Measurements from ENCODE around the gene PRDX5. TPM values are rescaled to one million over a fixed set of nuclear protein-coding genes. Genes with fewer than 3 reads are reported as not detected.
"Not testable (repeated sequence)": the region's sequence is repeated elsewhere in the genome, so short reads cannot be mapped to it uniquely, and the experiment has no call there.

PRDX5 gene
- total RNA-seq, 1 donor from 2014 or later, result 357 TPM

DNA sequence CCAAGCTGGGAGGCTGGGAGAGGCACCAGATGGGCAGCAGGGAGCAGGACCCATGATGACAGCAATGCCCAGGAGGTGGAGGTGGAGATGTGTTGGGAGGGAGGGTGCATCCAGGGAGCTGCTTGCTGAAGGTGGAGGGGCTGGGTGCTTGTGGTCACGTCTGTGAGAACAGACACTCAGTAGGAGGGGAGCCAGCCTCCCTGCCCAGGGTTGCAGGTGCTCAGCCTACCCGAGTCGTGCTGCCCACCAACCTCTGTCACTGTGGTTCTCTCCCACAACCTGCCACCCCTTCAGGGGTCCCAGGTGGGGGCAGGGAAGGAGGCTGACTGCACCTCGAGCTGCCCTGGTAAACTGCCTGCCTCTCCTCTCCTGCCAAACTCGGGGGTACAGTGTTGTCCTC is 5.5 kb downstream of the PRDX5 start:
- DNase-seq (ENCODE audit: low read depth), result no peak
- TF ChIP-seq, protein P1, sequence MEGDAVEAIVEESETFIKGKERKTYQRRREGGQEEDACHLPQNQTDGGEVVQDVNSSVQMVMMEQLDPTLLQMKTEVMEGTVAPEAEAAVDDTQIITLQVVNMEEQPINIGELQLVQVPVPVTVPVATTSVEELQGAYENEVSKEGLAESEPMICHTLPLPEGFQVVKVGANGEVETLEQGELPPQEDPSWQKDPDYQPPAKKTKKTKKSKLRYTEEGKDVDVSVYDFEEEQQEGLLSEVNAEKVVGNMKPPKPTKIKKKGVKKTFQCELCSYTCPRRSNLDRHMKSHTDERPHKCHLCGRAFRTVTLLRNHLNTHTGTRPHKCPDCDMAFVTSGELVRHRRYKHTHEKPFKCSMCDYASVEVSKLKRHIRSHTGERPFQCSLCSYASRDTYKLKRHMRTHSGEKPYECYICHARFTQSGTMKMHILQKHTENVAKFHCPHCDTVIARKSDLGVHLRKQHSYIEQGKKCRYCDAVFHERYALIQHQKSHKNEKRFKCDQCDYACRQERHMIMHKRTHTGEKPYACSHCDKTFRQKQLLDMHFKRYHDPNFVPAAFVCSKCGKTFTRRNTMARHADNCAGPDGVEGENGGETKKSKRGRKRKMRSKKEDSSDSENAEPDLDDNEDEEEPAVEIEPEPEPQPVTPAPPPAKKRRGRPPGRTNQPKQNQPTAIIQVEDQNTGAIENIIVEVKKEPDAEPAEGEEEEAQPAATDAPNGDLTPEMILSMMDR (conservative IDR thresholded peaks at IDR 0.05; ENCODE audit: low read depth, low read length), result no peak
- no peak overlapping the region for H3K4me3 ChIP-seq (ENCODE audit: low read depth, low read length)

DNA sequence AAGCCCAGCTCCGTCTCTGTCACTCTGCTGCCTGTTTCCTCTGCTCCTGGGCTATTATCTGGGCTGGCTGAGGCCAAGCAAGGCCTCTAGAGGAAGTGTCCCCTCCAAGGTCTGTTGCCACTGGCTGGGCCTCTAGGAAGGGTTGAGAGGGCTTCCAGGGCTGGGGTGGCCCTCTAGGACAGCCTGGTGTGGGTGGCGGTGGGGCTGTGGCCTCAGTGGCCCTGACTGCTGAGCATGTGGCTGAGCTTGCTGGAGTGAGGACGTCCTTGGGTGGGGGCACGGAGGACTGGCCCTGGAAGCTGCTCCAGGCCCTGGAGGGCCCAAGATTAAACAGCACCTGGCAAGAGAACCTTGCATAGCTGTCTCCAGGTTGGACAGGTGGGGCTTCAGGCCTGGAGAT is 6.1 kb downstream of the PRDX5 start:
- not testable (repeated sequence) for H3K4me3 ChIP-seq (ENCODE audit: low read depth, low read length); DNase-seq (ENCODE audit: low read depth)

DNA sequence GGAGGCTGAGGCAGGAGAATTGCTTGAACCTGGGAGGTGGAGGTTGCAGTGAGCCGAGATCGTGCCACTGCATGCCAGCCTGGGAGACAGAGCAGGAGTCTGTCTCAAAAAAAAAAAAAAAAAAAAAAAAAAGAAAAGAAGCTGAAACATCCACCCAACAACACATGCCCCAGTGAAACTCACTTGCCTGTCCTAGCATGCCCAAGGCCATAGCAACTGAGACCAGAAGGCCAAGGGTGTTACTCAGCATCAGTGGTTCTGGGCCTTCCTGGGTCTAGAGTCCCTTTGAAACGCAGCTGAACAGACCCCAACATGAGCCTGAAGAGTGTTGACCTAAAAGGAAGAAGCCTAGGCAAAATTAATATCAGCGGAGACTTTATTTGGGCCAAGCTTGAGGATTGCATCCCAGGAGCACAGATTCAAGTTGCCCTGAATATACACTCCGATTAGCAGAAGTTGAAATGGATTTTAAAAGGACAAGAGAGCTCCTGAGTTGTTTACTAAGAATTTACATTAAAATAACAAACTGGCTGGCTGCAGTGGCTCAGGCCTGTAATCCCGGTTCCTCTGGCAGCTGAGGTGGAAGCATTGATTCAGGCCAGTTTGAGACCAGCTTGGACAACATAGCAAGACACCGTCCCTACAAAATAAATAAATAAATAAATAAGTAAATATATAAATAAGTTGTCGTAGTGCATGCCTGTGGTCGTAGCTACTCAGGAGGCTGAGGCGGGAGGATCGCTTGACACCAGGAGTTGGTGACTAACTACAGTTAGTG is 7.0 kb downstream of the PRDX5 start:
- no peak for DNase-seq (ENCODE audit: low read depth)
- TF ChIP-seq, protein P1 (conservative IDR thresholded peaks at IDR 0.05; ENCODE audit: low read depth, low read length), result no peak
- no peak overlapping the region for H3K4me3 ChIP-seq (ENCODE audit: low read depth, low read length)

DNA sequence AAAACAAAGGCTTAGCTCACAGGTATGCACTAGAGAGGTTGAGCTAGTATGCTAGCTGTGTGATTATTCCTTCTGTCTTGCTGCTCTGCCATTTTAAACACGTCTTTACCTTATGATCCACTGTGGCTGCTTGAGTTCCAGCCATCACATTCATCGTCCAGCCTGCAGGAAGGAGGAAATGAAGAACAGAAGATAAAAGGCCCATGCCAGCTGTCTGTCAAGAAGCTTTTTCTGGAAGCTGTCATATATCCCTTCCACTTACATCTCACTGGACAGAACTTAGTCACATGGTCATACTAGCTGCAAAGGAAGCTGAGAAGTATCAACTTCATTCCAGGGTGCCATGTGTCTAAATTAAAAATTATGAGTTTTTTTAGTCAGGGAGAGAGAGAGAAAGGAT is 9.5 kb downstream of the PRDX5 start:
- H3K4me3 ChIP-seq (ENCODE audit: low read depth, low read length), result no peak overlapping the region
- DNase-seq (ENCODE audit: low read depth), result no peak
- TF ChIP-seq, protein P1 (conservative IDR thresholded peaks at IDR 0.05; ENCODE audit: low read depth, low read length), result no peak

DNA sequence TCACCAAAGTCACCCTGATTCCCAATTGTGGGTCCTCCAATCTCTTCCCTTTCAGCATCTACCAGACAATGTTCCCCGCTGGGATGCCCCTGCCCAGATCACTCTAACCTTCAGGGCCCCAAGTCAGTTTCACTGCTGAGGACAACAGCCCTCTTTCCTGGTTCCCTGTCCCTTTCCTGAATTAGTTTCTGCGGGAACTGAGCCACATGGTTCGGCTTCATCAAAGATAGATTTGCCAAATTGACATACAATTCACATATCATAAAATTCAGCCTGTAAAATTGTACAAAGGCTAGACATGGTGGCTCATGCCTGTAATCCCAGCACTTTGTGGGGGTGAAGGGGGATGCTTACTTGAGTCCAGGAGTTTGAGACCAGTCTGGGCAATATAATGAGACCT is 10.1 kb downstream of the PRDX5 start:
- no peak overlapping the region for H3K4me3 ChIP-seq (ENCODE audit: low read depth, low read length)
- DNase-seq (ENCODE audit: low read depth), result no peak
- TF ChIP-seq, protein P1 (conservative IDR thresholded peaks at IDR 0.05; ENCODE audit: low read depth, low read length), result no peak

DNA sequence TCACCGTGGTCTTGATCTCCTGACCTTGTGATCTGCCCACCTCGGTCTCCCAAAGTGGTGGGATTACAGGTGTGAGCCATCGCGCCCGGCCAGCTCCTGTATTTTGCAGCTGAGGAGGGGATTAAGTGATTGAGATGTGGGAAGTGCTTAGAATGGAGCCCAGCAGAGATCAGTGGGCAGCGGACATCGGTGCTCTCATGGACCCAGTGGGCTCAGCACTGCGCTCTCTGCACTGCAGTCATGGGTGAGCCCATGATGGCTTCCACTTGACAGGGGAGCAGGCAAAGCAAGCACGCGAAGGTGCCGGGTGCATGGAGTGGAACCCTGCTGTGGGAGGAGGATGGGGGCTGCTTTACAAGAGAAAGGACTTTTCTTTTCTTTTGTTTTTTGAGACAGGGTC is 13.0 kb downstream of the PRDX5 start:
- DNase-seq (ENCODE audit: low read depth), result no peak
- TF ChIP-seq, protein P1 (conservative IDR thresholded peaks at IDR 0.05; ENCODE audit: low read depth, low read length), result no peak
- no peak overlapping the region for H3K4me3 ChIP-seq (ENCODE audit: low read depth, low read length)

DNA sequence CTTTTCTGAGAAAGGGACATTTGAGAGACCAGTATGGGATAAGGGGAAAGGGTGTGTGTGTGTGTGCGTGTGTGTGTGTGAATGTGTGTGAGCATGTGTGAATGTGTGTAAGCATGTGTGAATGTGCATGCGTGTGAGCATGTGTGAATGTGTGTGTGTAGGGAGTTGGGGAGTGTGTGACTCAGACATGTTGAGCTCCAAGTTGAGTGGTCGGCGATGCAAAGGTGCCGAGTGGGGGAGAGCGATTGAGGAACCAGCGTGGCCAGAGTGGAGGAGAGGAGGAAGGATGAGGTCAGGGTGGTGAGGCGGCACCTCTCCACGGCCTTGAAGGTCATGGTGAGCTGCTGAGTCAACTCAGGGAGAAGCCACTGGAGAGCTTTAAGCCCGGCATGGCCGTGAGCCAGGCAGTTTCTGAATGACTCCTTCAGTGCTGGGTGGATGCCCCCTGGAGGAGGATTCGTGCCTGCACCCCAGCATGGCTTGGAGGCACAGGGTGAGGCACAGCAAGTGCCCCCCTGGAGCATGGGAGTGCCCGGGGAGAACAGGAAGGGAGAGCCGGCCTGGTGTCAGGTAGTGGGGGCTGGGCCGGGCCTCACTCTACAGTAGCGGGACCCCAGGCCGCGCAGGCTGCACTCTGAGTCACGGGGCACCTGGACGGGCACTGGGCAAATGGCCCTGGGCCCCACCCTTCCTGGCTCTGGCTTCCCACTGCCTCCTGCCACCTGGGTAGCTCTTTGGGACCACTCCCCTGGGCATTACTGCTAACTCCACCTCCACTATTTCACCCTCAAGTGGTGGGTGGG is 13.8 kb downstream of the PRDX5 start:
- peak overlapping the region; percentile 23 for H3K4me3 ChIP-seq (ENCODE audit: low read depth, low read length)
- TF ChIP-seq, protein P1 (conservative IDR thresholded peaks at IDR 0.05; ENCODE audit: low read depth, low read length), result peak; percentile 83
- peak; percentile 64 for DNase-seq (ENCODE audit: low read depth)

All from epithelial cell of proximal tubule (primary cell).